Hematopoietic multipotent progenitor cell treated with erythropoietin and hydrocortisone succinate and interleukin-3 and kit ligand, for 4 days (in vitro differentiated cells): ENCODE data around the gene TRIM28.

Source experiments
- DNase-seq: peaks from one replicate; pipeline ENCODE4 v3.0.0-alpha.2; 2015

The TRIM28 gene

DNA sequence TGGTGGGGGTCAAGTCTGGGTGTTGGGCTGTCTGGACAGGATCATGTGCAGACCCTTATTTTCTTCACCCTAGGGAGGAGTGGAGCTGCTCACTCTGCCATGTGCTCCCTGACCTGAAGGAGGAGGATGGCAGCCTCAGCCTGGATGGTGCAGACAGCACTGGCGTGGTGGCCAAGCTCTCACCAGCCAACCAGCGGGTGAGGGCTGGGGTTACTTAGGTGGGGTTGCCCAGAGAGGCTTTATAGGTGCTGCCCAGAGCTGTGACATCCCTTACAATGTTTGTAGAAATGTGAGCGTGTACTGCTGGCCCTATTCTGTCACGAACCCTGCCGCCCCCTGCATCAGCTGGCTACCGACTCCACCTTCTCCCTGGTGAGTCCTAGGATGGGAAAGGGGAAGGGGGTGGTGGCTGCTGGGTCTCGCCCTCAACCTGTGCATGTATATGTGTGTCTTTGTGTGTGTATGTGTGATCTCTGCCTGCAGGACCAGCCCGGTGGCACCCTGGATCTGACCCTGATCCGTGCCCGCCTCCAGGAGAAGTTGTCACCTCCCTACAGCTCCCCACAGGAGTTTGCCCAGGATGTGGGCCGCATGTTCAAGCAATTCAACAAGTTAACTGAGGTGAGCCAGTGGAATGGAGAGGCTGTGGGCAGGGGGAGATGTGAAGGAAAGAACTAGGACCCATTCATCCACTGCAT, 5.9 kb downstream of the TRIM28 start:
- no peak for DNase-seq

DNA sequence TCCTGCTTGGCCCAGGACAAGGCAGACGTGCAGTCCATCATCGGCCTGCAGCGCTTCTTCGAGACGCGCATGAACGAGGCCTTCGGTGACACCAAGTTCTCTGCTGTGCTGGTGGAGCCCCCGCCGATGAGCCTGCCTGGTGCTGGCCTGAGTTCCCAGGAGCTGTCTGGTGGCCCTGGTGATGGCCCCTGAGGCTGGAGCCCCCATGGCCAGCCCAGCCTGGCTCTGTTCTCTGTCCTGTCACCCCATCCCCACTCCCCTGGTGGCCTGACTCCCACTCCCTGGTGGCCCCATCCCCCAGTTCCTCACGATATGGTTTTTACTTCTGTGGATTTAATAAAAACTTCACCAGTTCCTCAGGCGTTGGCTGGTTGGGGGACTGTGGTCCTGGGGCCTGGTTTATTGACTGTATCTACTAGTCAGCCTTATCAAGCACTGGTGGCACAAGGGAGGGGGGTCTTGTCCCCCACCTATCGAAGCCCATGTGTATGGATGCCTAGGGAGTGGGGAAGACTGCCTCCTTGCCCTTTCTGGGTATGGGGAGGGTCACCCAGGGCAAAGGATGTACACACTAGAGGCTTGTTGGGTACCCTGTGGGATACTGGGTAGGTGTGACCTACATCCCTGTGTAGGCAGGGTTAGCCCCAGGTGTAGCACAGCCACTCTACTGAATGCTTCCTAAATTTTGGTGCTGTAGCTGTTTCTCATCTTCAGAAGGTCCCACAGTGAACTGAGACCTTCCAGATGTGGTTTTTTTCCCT, 6.7 kb downstream of the TRIM28 start:
- DNase-seq, result no peak

DNA sequence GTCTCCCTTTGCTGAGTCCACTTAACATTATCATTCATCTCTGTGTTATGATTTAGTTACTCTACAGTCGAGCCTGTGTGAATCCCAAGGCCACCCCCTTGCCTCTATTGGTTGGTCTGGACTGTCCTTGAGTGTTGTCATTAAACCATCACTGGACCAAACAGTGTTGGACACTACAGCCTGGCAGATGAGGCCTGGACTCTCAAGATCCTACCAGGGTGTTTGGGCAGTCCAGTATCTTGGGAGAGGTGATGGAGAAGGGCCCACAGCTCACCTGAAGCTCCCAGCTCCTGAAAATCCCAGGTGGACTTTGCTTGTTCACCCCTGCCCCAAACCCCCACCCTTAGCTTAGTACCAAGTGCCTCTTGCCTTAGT, 7.2 kb downstream of the TRIM28 start:
- DNase-seq, result no peak

DNA sequence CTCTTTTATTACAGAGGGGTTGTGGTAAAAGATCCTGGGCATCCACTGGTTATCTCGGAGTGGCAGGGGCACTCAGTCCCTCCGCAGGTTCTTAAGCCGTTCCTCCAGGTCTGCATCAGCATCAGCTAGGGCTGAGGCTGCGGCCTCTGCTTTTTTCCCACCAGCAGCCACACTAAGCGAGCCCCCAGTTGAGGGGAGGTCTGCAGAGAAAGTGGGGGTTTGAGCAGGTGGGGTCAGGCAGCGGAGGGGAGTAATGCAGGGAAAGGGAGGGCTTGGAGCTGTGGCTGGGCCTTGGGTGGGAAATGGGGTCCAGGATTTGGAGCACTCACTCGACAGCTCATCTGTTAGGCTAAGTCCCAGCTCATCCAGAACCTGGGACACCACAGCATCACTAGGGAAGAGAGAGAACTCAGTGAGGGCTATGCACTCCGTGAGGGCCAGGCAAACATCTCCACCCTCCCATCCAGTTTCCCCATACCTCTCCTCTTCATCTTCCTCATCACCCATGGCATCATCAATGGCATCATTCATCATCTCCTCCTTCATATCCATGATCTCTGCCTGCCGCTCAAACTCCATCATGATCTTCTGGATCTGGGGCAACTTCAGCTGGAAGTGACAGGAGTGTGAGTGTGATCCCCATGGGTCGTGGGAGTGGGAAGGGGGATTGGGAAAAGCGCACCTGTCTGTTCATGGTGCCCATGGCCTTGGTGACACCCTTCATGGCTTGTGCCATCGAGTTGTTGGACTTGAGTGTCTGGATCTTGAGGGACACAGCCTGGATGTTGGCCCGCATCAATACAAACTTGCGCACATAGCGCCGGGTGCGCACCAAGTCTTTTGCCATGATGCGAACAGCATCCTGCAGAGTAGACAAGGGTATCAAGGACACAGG, 8.0 kb downstream of the TRIM28 start:
- no peak for DNase-seq

GRCh38 chr19:58552655-58553054, 8.8 kb downstream of the TRIM28 start:
- DNase-seq, result no peak

DNA sequence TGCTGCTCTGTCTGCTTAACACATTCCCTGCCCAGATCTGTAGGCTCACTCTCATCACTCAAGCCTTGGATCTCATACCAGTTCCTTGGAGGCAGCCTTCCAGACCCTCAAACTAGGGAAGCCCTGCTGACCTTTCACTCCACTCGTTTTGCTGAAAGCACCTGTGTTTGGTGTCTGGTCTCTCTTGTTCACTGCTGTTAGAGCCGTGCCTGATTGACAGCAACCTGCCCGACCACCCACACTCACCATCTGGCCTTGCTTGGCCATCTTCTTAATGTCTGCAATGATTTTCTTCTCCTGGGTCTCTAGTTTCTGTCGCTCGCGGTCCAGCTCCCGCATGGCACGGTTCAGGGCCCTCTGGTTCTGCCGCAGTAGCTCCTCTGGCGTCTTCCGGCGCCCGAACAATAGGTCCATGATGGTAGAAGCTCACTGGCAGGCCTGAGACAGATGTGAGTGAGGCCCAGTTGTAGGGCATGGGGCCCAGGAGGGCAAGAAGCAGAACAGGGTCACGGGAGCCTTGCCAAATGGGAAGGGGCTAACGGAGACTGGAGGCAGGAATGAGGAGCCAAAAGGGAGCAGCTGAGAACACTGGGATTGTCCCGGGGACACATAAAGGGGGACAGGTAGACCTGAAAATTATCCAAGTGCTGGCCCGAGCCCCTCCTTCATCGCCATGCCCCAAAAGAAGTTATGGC, 10.1 kb downstream of the TRIM28 start:
- DNase-seq, result no peak

DNA sequence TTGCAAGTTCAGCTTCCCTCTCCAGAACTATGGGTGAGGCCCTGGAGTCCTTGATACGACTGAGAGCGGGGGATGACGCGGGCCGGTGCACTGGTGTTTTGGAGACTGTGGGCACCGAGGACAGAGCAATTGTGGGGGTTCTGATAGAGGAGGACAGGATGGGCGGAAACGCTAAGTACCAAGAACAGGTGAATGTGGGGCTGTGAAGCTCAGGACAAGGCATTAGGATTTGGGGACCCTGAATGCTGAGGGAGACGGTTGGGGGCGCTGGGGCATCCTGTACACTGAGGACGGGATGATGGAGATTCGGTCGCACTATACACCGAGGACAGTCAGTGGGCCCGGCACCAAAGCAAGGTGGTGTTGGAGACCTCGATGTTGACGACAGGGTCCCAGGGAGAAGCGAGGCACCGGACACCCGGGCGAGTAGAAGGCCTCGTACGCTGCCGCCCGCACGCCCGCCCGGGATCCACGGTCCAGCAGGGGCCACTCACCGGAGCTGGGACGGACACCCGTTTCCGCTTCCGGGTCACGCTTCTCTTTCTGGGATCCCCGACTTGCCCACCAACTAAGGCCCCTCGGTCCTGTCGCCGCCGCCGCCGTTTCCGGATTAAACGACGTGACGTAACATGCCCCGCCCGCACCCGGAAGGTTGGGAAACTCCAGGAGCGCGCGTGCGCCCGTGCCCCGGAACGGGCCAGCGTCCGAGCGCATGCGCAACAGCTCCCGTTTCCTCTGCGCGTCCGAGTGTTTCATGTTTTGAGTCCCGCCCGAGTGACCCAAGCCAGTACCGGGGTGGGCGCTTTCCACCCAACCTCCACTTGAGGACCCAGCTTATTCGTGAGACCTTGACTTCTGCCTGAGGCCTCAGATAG, 10.9 kb downstream of the TRIM28 start, which contains the start of gene CHMP2A:
Gene CHMP2A (minus strand): TSS at position 612 of the 875 bp plus-strand sequence. CDS start 893 bp downstream, outside the sequence.
- peak; percentile 98 for DNase-seq

DNA sequence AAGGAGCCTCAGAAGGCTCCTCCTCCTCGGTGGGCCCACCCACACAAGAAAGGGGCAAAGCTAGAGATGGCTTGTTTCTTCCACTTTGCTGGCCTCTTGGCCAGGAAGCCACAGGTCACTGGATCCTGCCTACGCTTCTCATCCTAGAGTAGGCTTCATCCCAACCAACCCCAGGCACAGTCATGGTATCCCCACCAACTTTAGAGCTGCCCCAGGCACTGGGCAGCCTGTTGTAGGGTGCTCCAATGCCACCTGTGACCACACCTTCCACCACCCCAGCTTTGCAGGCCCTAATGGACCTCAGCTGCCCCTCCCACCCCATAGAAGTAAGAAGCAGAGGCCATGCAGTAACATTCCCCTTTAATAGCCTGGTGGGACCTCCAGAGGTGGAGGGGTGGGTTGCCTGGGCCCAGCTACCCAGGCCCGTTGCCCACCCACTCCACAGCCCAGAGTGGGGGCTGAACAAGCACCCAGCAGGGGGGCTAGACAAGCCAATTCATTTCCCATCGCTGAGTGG, 11.6 kb downstream of the TRIM28 start:
- DNase-seq, result no peak

GRCh38 chr19:58555920-58556621, 12.2 kb downstream of the TRIM28 start:
- no peak for DNase-seq

DNA sequence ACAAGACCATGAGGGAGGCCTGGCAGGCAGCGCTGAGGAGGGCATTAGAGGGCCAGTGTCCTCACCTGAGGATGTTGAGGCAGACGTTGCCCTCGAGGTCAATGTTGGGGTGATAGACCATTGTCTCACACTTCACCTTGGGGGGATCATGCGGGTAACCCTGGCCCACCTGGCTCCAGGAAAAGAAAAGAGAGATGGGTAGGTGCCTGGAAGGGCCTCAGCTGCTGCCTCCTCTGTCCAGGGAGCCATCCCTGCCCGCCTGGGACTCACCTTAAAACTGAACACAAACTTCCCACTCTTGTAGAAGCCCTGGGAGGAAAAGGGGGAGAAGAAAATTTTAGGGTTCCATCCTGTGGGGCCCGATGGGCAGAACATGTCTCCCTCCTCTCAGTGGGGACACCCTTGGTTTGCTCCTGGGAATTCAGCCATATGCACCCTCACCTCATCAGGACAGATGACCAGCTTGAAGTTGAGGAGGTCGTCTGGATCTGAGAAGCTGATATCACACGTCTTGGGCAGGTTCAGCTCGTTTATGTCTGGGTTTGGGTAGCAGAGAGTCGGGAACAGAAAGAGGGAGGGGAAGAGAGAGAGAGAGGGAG, 12.9 kb downstream of the TRIM28 start:
- DNase-seq, result no peak

- DNase-seq, result no peak
Measured at GRCh38 chr19:58557221-58558065, 13.6 kb downstream of the TRIM28 start.

DNA sequence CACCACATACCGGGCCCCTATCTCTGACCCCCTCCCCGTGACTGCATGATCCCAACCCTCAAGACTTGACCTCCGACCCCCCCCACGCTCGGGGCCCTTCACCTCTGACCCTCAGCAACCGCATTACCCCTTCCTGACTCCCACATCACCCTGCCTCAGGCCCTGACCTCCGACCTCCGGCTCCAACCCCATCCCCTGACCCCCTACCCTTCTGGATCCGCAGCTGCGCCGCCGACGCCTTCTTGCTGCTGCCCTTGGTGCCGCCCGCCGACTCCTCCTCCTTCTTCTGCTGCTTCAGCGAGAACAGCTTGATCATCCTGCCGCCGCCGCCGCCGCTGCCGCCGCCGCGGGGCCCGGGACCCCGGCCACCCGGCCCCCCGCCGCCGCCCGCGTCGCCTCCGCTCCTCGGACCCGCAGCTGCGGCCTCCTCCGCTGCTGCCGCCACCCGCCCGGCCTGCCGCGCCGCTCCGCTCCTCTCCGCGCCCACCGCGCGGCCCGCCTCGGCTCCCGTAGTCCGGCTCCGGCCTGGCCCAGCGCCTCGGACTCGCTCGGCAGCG, 14.3 kb downstream of the TRIM28 start, which contains the start of gene UBE2M:
Gene UBE2M (minus strand): TSS at position 546 of the 557 bp plus-strand sequence. CDS start 230 bp downstream, at position 316.
- peak; percentile 71 for DNase-seq

- peak; percentile 99 for DNase-seq
Measured at GRCh38 chr19:58558623-58559274, 14.9 kb downstream of the TRIM28 start.

DNA sequence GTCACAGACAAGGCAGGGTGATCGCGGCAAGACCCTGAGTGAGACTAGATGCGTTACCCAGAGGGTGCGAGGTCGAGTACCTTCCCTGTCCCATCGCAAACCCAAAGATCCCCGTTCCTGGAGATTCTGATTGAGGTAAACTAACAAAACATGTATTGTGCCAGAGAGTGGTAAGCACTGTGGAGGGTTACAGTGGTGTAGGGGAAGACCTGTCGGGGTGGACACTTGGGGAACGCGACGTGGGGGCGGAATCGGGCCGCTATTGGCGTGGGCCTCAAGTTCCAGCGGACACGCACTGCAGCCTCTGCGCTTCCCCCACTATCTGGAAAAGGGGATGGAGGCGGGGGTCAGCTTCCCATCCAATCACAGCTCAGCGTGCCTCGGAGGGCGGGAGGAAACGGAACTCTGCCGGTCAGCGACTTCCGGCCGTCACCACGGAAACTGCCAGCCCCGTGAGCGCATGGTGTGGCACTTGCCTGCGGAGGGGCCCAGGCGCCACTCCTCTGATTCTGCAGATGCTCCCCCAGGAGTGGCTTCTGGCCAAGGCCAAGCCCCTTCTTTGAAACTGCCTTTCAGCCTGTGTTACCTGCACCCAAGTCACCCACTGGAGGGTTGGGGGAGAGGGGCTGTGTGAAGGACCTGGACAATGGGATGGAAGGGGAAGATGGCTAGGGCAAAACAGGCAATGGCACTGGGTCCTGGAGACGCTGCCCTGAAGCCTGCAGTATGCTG, 15.6 kb downstream of the TRIM28 start:
- DNase-seq, result peak; percentile 97

- no peak for DNase-seq
Measured at GRCh38 chr19:58560007-58560887, 16.4 kb downstream of the TRIM28 start.

GRCh38 chr19:58560921-58561320, 17.1 kb downstream of the TRIM28 start:
- no peak for DNase-seq
